GM18511 (cell line): ENCODE measurements around the gene VSTM2B.

Source experiments
- ATAC-seq: cut with Tn5 transposase; IDR thresholded peaks from one replicate; pipeline ENCODE4 v1.9.1; 2021; ENCODE audit warnings: mild to moderate bottlenecking, moderate library complexity; ENCODE audit not compliant: unreplicated experiment

Gene VSTM2B

DNA sequence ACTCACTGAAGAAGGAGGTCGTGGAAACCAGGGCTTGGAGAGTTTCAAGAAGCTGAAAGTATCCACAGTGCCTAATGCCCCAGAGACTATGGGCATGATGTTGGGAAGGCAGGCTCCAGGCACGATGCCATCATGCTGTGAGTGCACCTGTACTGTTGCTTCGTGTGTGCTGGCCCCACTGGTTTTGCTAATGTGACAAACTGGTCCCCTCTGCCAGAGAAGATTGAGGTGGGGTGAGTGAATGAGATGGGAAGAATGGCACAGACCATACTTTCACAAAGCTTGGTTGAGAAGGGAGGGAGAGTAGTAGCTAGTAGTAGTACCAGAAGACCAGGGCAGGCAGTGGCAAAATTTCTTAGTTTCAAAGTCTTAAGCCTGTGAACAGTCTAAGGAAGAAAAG, 61.3 kb downstream of the VSTM2B start:
- no peak for ATAC-seq

DNA sequence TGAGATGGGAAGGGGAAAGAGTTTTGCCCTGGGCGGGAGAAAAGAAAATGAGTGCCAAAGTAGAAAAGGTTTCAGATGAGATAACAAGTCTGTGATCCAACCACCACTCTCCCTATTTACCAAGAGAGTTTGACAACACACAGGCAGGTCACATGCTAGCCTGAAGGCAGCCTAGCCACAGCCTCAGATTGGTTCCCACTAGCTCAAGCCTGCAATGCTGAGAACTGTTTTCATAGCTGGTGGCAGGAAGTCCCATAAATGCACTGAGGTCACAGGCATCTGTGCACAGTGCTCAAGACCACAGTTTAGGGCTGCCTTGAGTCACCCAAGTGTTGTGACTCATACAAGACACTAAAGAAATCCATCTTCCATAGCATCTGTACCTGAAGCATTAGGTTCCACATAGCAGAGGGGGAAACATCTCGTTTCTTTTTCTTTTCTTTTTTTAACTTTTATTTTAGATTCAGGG, 61.8 kb downstream of the VSTM2B start:
- peak; percentile 87 for ATAC-seq

DNA sequence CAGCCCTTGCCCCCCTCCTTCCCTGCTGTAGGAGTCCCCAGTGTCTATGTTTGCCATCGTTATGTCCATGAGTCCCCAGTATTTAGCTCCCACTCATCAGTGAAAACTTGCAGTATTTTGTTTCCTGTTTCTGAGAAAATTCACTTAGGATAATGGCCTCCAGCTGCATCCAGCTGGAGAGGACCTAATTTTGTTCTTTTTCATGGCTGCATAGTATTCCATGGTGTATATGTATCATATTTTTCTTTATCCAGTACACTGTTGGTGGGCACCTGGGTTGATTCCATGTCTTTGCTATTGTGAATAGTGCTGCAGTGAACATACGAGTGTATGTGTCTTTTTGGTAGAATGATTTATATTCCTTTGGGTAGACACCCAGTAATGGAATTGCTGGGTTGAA, 62.3 kb downstream of the VSTM2B start:
- no peak for ATAC-seq

DNA sequence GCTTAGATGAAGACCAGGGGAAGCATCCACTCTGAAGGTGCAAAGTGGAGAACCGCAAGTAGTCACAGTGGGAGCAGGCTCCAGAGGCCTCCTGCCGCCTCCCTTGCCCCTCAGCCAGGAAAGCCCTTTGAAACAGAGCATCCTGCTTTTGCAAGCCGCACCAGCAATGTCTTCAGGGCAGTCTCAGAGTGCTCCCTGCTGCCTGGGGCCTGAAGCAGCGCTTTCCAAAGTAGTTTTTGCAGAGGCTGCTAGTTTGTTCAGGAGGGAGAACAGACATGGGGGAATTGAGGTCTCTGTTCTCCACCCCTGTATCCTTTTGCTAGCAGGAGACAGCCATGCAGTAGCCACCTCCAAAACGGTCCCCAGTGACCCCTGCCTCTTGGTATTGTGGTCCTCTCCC, 64.5 kb downstream of the VSTM2B start:
- ATAC-seq = no peak

DNA sequence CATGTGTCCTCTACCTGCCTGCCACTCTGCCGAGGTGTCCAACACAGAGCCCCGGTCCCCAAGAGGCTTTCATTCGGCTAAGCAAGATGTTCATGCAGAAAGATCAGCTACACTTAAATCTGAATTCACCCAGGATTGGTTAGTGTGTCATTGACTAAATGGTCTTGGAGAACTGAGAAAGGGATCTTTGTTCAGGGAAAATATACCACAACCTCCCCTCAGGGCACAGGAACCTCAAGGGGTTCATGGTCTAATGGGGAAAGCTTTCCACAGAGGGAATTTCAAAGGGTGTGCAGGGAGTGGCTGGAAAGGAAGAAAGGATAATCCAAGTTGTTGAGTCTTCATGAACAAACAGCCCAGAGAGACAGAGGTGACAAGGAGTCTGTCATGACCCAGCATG, 65.9 kb downstream of the VSTM2B start:
- ATAC-seq = no peak

DNA sequence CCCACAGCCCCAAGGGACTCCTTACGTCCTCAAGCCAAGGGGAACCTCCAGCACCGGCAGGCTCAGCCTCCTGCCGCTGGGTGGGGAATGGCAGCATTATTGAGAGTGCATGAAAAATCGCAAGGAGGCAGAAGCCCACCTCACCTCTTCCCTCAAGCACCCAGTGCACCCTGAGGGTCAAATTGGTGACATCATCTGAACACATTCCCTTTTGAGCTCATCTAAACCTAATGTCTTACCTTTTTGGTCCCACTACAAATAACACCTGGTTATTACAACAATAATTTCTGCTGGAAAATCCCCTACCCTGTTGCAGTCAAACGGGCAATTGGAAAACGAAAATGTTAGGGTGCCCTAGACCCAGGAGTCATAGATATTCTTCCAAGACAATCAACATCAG, 68.1 kb downstream of the VSTM2B start:
- no peak for ATAC-seq

DNA sequence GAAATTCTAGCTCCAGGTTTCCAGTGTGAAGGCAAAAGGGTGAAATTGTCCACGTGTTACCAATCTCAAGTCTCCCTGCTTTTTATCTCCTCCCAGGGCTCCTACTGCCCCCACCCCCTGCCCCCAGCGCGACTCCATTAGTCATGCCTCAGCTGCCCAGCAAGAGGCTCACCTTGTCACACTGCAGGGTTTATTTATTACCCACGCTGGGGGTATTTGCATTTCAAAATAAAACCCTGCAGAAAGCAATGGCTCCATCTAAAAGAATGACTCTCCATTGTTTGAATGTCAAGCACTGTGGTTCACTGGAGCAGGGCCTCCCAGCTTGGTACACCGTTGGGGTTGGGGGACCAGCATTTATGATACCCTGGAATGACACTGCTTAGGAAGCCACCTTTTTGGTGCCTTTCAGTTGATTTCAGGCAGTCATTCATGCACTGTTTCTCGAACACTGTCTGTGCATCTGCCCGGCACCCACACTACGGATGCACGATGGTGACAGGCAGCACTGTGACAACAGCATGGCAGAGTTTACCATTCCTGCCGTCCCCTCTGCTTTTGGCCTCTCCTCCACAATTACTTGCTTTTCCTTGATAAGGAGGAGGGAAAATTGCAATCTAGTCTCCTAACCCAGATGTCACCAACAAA, 70.4 kb downstream of the VSTM2B start:
- no peak for ATAC-seq

DNA sequence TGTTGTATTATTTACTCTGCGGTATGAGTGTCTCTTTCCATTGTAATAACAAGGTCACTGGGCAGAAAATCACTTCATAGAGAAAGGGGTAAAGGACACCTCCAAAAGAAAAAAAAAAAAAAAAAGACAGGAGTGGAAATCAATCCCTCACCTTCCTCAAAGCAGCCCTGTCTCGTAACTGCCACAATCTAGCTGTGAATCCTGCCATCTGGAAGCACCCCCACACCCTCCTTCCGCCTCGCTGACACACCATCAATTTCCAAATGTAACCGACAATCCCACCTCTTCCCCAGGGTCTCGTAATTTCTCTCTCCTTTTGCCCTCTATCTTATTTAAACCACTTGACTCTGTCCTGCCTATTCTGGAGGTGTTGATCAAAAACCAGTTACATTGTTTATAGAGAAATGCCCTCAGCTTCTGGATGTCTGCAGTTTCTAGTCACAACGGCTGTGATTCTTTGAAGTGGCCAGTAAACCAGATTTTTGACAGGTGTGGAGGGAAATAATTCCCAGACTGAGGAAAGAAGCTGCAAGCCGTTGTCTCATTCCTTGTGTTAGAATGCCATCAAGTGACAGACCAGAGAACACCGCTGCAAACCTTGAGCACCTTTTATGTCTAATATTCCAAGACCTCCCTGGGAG, 71.2 kb downstream of the VSTM2B start:
- no peak for ATAC-seq

DNA sequence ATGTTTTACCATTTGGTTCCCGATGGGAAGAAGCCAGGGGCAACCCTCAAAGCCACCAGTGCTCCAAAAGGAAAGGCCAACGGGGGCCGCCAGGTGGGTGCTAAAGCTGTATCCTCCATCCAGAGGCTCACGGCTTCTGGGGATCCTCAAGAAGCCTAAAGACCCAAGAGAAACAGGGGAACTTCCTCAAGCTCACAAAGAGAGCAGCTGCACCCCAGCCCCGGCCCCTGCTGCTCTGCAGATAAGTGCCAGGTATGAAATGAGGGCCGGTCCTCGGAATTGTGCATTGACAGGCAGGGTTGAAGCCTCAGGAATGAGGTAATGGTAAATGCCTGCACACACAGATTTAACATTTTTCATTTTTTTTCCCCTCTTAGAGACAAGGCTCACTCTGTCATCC, 72.2 kb downstream of the VSTM2B start:
- no peak for ATAC-seq

DNA sequence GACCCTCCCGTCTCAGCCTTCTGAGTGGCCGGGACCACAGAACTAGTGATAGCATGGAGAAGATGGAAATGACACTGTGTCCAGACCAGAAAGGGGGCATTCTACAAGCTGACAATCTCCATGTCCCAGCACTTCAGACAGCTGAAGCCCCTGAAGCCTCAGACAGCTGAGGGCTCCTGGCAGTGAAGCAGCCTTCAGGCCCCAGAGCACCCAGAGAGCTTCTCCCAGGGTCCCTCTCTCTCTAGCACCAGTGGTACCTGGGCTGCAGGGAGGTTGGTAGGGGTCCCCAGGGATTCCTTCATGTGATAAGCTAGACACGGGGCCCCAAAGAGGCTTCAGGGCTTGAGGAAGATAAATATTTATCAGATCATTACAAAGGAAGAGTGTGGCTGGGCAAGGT, 72.7 kb downstream of the VSTM2B start:
- ATAC-seq = no peak

DNA sequence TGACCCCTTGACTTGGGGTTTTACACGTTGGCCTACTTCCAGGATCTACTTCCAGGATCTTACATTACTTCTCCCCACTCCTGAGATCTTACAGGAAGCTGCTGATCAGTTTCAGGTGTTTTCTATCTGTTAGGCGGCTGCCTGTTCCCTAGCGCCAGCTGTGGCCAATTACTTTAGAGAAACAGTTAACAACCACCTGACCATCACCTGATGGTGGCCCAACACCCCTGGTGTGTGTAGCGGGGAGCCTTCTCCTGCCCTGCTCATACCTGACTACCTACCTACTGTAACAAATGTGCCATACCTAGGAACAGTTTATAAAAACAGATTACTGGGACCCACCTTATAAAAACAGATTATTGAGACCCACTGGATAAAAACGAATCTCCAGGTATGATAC, 77.5 kb downstream of the VSTM2B start:
- no peak for ATAC-seq

DNA sequence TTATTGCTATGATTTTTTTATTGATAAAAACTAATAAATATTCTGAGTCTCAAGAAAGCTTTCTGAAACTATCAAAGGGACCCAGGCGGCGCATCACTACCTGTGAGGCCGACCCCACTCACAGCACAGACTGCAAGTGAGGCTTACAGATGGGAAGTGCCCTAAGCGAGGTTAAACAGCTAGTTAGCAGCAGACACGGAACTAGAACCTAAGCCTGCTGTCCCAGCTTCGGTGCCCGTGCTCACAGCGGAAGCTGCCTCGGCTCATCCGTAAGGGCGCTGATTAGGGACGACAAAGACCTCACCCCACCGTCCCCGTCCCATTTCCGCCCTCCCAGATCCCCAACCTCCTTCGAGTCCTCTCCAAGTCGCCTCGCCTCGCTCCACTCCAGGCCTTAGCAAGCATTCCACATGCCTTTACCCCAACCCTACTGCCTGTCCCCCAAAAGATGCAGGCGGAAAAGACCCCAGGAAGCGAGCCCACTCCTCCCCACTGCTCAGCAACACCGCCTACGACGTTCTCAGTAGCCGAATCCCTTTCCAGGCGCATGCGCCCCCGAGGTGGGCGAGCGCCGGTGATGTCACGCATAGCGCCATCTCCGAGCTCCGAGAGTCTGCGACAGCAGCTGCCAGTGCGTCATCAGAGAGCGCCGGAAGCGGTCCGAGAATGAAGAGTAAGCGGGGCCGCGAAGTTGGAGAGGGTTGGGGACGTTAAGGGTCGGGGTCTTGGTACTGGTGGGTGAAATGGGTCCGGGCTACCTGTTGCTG, 80.0 kb downstream of the VSTM2B start, which contains the start of gene POP4:
TSS of gene POP4 (plus strand) at position 631 of the 767 bp plus-strand sequence. CDS start at position 667, 36 bp downstream.
- ATAC-seq = peak; percentile 78

DNA sequence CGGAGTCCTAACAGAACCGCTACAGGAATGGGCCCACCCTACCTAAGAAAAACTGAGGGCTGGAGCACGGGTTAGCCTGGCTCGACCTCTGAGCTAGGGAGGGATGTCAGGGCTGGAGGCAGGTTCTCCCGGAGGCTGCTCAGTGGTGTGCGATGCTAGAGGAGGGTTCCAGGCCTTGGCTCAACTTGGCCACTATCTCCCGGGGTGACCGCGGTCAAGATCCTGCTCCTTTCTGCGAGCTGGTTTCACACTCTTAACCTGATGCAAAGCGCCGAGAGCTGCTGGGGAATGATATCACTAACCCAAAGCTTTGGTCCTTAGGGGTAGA, 80.6 kb downstream of the VSTM2B start:
- peak; percentile 17 for ATAC-seq

DNA sequence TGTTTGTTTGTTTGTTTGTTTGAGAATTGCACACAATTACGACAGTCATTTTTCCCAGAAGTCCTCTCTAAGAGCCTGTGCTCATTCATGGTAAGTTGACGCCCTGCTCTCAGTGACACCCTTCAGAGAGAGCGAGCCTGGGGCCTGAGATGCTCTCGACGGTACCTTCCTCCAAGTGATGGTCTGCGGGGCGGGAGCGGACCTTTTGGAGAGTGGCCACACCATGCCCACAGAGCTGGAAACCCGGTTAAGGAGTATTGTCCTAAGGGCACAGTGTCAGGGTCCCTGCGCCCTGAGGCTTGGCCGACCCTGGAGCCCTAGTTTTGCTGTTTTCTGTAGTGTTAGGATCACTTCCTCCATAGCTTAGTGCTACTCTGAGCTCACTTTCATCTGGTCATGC, 83.8 kb downstream of the VSTM2B start:
- ATAC-seq = no peak

DNA sequence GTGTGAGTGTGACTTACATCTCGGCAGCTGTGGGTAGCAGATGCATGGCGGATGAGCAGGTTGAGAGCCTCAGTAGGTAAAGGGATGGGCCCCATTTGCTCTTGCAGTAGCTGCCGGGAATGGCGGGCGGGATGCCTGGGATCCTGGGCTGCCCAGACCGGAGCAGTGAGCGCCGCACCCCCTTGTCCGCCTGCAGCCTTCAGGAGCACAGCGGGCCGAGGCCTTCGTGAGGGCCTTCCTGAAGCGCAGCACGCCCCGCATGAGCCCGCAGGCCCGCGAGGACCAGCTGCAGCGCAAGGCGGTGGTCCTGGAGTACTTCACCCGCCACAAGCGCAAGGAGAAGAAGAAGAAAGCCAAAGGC, 84.4 kb downstream of the VSTM2B start:
- ATAC-seq = no peak

DNA sequence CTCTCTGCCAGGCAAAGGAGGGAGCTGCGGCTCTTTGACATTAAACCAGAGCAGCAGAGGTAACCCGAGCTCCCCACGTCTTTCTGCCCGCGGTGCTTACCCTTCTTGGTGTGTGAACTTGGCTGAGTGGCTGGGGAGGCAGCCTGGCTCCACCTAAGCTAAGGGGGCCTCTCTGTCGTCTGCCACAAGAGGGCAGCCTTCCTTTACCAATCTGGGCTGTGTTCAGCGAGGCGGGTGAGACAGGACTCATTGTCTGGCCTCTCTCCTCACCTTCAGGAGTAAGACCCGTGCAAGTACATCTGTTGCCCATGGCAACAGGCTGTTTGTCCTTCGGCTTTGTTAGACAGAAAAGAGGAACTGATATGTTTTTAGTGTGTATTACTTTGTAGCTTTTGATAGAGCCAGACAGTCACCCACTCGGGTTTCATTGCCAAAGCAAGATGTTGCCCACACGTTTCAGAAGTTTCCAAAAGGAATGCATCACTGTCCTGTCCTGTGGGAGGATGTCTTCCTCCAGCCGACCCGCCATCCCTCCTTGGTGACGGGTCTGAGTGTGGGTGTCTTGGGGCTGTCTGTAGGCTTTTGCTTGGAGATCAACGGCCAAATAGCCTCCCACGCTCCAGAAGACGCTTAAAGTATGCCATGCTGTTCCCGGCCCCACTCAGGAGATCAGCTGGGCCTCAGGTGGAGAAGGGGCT, 84.9 kb downstream of the VSTM2B start:
- ATAC-seq = peak; percentile 82

DNA sequence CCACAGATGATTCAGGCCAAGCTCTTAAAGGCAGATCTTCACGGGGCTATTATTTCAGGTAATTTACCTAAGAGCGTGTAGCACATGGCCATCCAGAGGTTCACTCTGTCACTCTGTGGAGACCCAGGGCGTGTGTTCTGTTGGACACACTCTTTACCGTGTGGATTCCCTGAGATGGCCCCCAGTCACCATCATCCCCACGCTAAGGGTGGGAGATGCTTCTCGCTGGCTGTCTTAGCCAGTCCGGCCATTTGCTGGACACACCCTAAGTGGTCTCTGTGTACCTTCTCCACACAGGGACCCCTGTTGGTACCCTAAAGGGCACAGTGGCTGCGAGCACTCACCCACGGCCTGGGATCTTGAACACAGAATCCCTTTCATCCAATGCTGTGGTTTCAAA, 86.3 kb downstream of the VSTM2B start:
- no peak for ATAC-seq

DNA sequence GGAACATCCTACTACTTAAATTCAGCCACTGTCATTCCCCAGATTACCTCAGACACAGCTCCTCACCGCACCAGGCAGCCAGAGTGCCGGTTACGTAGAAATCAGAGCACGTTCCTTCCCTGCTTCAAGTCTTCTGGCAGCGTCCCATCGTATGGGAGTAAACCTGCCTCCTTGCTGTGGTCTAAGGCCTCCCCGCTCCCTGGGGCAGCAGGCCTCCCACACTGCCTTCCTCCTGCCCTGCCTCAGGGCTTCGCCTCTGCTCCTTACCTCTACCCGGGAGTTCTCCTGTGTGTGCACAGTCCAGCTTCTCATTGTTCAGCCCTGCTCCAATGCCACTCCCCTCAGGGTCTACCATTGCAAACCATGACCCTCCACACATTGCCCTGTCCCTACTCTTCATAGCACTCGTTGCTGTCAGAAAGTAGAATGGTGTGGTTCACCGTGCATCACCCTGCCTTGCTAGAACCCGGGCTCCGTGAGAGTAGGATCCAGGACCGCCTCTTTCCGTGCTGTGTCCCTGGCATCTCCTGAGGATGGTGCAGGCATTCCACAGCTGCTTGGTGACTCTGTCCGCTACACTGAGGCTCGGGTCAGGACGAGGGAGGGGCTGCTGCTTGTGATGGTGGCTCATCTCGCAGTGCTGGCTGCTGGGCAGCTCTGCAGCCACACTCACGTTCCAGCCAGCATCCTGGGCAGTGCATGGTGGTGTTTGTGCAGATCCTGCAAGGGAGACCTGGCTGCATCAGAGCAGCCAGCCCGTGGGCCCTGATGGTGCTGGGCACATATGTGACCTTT, 87.2 kb downstream of the VSTM2B start:
- ATAC-seq = no peak

DNA sequence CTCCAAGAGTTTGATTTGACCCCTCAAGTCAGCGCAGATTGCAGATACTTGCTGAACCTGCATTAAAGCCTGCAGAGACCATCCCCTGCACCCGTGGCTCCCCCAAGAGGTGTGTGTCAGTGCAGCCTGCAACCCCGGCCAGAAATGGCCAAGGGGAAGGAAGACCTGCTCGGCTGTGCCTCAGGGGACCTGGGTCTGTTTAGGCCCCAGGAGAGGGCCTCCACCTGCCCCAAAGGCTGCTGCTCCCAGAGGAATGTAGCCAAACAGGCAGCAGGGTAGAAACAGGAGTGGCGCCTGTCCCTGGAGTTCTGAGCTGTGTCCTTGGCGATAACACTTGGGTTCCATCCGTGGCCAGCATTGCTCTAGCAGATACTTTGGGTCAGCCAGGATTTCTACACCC, 88.3 kb downstream of the VSTM2B start:
- ATAC-seq = no peak
